Measurements from ENCODE around the gene GPX1.

DNA sequence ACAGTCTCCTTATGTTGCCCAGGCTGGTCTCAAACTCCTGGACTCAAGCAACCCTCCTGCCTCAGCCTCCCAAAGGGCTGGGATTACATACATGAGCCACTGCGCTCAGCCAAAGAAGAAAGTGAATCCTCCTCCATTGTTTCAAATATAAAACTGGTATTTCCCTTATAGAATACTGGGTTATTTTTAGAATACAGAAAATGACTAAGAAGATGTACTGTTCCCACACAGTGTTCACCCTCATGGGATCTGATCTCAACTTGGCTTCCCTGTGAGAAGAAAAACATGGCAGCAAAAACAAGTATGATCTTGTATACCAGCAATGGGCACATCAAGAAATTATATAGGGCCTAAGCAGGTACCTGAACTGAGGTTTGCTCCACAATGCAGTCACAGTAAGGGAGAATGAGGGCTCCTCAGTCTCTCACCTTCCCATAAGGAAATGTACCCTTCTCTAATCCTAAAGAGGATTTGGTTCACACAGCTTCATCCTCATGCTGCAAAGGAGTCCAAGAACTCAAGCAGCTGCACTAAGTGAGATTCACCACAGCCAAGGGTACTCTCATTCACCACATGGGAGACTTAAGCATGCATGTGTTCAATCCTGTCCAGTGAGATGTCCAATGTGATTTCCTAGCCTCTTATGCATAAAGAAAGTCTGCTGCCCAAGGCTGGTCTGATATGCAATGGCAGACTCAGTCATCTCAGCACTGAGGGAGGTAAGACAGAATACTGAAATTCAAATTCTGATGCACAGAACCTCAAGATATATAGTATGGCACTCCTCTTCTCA, 44.1 kb downstream of the GPX1 start:
- TF ChIP-seq YY1 (IDR thresholded peaks at IDR 0.05; ENCODE audit: insufficient read depth, insufficient read length): no peak
- TF ChIP-seq ZNF274 (IDR thresholded peaks at IDR 0.05; ENCODE audit: low read depth, low read length): no peak
- TF ChIP-seq SUZ12 (IDR thresholded peaks at IDR 0.05; ENCODE audit: extremely low read depth, insufficient read depth, insufficient read length): no peak
